NCI-H345 treated with DMSO at 0.1 percent for 48 hours (cell line): Measurements from ENCODE around the gene DACH2.

ENCODE experiments used
- DNase-seq: peaks from one replicate; lab custom pipeline; 2025; ENCODE audit not compliant: unreplicated experiment; lab: John Stamatoyannopoulos, UW

DACH2 gene

GRCh38 chrX:86295293-86295692 lies 147.0 kb downstream of the DACH2 start:
- no peak for DNase-seq

DNA sequence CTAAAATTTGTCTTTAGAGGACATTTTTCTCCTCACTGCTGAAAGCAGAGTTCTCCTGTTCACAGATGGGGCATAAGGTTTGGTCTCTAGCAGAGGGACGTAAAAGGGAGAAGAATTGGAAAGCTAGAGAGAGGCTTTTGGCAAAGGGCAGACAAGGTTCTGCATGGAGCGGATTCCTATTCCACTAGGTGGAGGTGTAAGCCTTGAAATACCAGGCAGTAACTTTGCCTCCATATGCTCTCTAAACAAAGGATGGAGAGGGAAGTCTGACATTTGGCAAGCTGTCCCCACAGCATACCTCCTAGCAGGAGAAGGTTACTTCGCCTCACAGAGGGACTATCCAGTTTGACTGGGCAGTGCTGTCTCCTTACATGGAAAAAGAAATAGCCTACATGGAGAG lies 174.7 kb downstream of the DACH2 start:
- no peak for DNase-seq

GRCh38 chrX:86329174-86329573 lies 180.9 kb downstream of the DACH2 start:
- no peak for DNase-seq

GRCh38 chrX:86348669-86349068 lies 200.4 kb downstream of the DACH2 start:
- no peak for DNase-seq

- DNase-seq = no peak
These were observed 200.9 kb downstream of the DACH2 start for GRCh38 chrX:86349115-86349514.

- no peak for DNase-seq
These were observed 221.8 kb downstream of the DACH2 start for GRCh38 chrX:86369847-86370630.

- DNase-seq = no peak
These were observed 222.7 kb downstream of the DACH2 start for GRCh38 chrX:86370927-86371326.

DNA sequence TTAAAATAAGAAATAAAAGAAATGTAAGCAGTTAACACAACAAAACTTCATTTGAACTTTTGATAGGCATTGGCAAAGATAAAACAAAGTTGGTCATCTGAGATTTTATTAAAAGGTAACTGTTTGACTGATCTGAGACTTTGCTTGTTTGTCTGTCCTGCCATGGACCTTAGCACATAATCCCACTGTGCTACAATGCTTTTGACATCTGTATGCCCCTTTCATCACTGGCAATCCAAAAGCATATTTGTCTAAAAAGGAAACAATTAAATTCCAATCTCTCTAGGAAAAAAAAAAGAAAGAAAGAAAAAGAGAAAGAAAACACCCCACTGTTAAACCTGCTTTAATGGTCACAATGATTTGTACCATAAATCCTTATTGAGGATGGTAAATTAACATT lies 231.0 kb downstream of the DACH2 start:
- DNase-seq = no peak

GRCh38 chrX:86383681-86384540 lies 235.7 kb downstream of the DACH2 start:
- DNase-seq = no peak

DNA sequence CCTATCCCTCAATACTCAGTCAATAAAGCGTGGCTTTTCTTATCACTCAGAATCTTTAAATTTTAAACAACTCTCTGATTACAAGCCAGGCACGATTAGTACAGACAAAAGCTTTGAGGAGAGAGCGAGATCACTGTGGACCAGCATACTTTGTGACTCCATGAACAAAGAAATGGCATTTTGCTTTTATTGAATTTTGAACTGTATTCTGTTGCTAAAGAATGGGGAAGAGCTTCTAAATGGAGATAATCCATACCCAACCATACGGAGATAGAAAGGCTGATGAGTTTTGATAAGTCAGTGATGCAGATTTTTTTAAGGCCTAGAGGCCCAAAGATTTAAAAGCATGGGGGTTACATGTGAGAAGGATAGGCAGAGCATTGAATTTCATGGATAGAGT lies 259.1 kb downstream of the DACH2 start:
- DNase-seq = no peak

DNA sequence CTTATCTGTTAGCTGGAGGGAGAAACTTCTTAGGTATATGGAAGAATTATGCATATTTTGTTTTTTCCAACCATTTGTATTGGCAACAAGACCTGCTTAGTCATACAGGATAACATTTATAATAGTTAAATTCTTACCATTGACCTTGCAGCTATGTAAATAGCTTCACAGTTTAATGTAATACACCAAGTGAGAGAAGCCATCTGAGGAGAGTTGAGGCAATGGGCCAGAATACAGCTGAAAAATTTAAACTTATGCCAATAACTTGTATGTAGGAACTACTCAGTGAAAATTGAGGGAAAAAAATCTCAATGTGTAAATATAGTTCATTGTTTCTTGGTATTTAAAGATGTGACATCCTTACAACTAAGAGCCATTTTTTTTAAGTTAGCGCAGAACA lies 273.5 kb downstream of the DACH2 start:
- DNase-seq = no peak

DNA sequence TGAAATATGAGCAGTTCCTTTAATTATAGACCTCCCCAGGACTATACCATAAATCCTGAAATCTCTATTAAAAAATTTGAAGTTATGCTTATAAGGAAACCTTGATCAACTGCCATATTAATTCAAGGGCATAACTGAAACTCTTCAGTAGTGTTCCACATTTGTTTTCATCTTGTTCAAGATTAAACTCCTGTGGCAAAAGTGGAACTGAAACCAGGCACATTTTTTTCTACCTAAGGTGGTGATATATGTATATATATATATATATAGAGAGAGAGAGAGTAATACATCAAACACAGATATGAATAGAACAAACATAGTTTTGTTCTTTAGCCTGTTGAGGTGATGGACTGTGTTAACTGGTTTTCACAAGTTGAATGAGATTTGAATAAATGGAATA lies 287.9 kb downstream of the DACH2 start:
- DNase-seq = no peak

- DNase-seq = no peak
These were observed 307.2 kb downstream of the DACH2 start for GRCh38 chrX:86455495-86455894.

GRCh38 chrX:86460760-86461159 lies 312.5 kb downstream of the DACH2 start:
- DNase-seq = no peak

- no peak for DNase-seq
These were observed 356.0 kb downstream of the DACH2 start for GRCh38 chrX:86504297-86504696.

GRCh38 chrX:86507331-86507730 lies 359.1 kb downstream of the DACH2 start:
- no peak for DNase-seq

- no peak for DNase-seq
These were observed 431.5 kb downstream of the DACH2 start for GRCh38 chrX:86579777-86580176.

GRCh38 chrX:86604607-86605006 lies 456.4 kb downstream of the DACH2 start:
- no peak for DNase-seq

DNA sequence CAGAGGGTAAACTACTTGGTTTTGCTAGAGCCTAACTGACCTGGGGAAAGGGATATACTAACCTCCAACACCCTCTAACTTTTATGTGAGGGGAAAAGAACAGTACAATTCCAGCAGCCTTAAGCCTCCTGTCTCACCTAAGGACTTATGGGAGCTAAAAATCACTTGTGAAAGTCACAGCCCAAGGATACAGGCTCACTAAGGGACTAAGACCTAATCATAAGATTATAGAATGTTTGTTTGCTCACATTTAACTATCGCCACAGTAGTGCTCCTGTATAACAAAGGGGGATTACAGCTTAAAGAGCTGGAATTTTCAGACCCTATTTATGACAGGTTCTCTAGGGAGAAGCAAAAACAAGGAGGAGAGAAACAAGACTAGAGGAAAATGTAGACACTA lies 548.7 kb downstream of the DACH2 start:
- no peak for DNase-seq

- no peak for DNase-seq
These were observed 563.4 kb downstream of the DACH2 start for GRCh38 chrX:86711531-86712180.

- no peak for DNase-seq
These were observed 566.2 kb downstream of the DACH2 start for GRCh38 chrX:86714441-86714840.

GRCh38 chrX:86724277-86724676 lies 576.0 kb downstream of the DACH2 start:
- no peak for DNase-seq
